ENCODE data around the gene RCOR1.
A peak's percentile ranks its signal among the peaks of the same experiment; 100 is the strongest.
"Not testable (repeated sequence)": the region's sequence is repeated elsewhere in the genome, so short reads cannot be mapped to it uniquely, and the experiment has no call there.

The RCOR1 gene

DNA sequence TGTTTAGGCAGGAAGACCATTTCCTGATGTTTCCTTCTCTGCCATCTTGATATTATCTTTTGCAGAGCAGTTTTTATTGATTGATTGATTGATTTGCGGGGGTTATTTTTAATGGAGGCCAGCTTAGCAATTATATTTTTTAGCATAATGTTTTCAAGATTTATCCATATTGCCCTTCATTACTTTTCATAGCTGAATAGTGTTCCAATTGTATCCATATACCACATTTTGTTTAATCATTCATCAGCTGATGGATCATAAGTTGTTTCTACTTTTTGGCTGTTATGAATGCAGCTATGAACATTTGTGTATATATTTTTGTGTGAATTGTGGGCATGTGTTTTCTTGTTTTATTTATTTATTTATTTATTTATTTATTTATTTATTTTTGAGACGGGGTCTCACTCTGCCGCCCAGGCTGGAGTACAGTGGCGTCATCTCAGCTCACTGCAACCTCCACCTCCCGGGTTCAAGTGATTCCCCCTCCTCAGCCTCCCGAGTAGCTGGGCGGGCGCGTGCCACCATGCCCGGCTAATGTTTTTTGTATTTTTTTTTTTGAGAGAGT lies 20.9 kb upstream of the RCOR1 start:
- FAIRE-seq, result no peak

DNA sequence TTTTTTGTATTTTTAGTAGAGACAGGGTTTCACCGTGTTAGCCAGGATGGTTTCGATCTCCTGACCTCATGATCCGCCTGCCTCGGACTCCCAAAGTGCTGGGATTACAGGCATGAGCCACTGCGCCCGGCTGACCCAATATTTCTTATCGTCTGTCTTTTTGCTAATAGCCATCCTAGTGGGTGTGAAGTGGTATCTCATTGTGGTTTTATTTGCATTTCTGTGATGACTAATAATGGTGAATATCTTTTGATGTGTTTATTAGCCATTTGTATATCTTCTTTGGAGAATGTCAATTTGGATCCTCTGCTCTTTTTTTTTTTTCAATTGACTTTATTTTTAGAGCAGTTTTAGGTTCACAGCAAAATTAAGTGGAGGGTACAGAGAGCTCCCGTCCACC lies 19.3 kb upstream of the RCOR1 start:
- not testable (repeated sequence) for FAIRE-seq

DNA sequence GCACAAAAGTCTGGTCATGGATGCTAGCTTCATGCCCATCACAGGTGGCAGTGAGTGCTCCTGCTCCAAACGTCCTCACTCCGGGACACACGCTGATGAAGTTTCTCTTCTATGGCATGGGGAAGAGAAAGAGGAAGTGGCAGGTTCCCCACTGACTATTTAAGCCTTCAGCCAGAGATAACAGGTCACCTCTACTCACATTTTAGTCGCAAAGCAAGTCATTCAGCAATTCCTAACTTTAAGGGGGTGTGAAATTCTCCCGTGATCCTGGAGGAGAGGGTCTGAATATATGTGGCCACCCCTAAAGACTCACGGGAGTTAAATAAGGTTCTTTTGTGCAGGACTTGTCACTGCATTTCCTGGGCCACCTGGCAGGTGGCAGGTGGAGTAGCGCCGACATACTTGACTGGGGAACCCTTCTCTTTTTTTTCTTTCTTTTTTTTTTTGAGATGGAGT lies 18.8 kb upstream of the RCOR1 start:
- FAIRE-seq, result no peak

DNA sequence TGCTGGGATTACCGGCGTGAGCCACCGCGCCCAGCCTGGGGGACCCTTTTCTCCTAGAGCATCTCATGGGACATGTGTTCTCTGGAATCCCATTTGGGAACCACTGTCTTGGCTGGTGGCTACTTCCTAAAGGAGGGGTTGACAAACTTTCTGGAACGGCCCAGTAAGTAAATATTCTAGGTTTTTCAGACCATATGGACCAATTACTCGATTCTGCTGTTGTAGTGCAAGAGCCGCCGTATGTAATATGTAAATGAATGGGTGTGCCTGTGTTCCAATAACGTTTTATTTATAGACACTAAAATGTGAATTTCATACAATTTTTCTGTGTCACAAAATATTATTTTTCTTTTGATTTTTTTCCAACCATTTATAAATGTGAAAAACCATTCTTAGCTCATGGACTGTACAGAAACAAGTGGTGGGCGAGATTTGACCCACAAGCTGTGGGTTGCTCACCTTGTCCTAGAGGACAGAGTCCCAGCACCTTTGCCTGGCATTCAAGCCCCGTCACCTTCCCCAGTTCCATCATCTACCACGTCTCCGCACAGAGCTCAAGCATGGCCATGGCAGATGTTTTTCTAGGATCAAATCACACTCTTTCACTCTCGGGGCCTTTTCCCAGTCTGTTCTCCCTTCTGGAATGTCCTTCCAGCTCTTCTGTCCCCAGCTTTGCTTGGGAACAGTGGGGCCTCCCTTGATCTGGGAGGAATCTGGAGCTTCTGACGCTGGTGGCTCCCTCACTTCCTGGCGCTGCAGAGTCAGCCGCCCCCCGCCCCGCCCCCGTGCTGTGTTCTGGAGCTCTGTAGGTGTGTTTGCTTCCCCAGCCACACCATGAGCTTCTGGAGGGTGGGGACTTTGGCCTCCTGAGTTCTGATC lies 17.9 kb upstream of the RCOR1 start:
- no peak for FAIRE-seq

DNA sequence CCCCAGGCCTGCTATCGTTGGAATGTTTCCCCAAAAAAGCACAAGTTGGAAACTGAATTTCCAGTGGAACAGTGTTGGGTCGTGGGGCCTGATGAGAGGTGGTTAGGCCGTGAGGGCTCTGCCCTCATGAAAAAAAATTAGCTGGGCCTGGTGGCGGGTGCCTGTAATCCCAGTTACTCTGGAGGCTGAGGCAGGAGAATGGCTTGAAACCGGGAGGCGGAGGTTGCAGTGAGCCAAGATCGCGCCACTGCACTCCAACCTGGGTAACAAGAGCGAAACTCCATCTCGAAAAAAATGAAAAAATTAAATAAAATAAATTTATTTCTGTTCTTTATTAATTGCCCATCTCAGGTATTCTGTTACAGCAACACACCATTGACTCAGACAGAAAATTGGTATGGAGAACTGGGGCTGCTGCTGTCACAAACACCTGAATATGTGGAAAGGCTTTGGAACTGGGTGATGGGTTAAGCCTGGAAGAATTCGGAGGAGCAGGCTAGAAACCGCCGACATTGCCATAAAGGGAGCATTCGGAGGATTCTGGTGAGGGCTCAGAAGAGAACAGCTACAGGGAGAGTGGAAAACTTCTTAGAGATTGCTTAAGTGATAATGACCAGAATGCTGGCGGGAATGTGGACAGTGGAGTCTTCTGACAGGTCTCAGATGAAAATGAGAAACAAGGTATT lies 17.1 kb upstream of the RCOR1 start:
- no peak for FAIRE-seq

DNA sequence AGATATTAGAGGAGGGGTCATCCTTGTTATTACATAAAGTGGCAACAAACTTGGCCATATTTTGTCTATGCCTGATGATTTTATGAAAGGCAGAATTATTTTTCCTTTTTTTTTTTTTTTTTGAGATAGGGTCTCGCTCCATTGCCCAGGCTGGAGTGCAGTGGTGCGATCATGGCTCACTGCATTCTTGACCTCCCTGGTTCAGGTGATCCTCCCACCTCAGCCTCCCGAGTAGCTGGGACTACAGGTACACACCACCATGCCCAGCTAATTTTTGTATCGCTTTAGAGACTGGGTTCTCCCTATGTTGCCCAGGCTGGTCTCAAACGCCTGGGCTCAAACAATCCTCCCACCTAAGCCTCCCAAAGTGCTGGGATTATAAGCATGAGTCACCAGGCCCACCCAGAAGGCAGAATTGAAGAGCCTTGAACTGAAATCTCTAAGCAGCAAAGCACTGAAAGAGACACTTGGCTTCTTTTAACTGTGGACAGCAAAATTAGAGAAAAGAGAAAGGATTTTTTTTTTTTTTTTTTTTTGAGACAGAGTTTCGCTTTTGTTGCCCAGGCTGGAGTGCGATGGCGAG lies 16.5 kb upstream of the RCOR1 start:
- FAIRE-seq, result not testable (repeated sequence)

DNA sequence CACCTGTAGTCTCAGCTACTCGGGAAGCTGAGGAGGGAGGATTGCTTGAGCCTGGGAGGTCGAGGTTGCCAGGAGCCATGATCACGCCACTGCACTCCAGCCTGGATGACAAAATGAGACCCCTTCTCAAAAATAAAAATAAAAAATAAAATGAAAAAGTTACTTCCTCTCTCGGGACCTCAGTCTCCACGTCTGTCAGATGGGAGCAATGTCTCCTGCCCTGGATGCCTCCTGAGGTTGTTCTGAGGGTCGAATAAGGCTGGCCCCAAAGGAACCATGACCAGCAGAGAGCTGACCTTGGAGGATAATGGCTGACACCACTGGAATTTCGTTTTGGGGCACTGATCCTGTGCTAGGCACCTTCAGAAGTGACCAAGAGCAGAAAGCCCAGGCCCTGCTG lies 13.6 kb upstream of the RCOR1 start:
- no peak for FAIRE-seq

DNA sequence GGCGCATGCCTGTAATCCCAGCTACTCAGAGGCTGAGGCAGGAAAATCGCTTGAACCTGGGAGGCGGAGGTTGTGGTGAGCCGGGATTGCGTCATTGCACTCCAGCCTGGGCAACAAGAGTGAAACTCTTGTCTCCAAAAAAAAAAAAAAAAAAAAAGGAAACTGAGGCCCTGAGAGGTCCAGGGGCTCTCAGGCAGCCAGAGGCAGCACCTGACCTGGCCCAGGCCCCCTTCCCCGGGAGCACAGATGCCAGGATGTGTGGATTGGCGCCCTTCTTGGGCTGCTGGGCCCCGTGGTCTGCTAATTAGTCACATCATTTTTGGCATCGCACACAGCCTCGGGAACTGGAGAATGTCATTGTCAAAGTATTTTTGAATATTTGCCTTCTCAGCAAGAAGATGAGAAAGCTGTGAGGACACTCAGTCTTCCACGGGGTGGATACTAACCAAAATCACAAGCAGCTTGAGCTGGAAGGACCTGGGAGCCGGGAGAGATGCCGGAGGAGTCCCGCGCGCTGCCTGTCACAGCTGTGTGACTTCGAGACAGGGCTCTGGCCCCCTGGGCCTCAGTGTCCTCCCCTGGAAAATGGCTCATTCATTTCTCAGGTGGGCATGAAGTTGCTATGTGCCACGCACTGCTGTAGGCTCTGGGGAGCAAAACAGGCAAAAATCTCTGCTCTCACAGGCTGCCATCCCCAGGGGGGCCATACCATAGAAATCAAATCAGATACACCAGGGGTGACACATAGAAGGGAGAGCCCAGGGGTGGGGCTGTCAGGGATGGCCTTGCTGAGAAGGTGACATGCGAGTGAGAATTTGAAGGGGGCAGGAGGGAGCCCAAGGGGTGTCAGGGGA lies 12.5 kb upstream of the RCOR1 start:
- FAIRE-seq, result no peak

DNA sequence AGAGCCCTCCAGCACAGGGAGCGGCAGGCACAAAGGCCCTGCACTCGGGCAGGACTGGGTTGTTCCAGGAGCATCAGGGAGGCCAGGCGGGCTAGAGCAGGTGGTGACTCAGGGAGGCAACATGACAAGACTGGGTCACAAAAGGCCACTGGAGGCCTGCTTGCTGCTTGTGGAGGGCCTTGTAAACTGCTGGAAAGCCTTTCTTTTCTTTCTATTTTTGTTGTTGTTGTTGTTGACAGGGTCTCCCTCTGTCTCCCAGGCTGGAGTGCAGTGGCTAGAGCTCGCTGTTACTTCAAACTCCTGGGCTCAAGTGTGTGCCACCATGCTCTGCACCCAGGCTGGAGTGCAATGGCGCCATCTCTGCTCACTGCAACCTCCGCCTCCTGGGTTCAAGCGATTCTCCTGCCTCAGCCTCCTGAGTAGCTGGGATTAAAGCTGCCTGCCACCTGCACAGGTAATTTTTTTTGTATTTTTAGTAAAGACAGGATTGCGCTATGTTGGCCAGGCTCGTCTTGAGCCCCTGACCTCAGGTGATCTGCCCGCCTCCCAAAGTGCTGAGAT lies 11.8 kb upstream of the RCOR1 start:
- no peak for FAIRE-seq

DNA sequence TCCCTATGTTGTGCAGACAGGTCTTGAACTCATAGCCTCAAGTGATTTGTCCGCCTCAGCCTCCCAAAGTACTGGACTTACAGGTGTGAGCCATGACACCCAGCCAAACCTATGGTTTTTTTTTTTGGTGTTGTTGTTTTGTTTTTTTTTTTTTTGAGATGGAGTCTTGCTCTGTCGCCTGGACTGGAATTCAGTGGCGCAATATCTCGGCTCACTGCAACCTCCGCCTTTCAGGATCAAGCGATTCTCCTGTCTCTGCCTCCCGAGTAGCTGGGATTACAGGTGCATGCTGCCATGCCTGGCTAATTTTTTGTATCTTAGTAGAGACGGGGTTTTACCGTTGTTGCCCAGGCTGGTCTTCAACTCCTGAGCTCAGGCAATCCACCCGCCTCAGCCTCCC lies 11.3 kb upstream of the RCOR1 start:
- FAIRE-seq, result no peak

DNA sequence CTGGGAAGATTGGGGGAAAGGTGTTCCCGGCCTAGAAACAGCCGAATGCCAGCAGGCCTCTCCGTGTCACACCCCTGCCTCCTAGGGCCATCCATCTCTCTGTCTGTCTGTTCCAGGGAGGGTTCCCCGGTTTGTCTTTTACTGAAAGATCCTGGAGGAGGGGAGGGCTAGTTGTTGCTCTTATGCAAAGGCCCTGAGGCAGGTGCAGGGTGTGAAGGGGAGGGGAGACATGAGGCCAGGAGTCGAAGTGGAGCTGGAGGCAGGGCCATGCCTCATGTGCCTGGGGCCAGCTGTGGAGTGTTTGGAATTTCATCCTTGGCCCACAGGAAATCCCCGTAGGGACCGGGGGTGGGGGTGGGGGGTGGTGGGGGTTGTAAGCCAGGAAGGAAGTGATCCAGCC lies 8.7 kb upstream of the RCOR1 start:
- no peak for FAIRE-seq

DNA sequence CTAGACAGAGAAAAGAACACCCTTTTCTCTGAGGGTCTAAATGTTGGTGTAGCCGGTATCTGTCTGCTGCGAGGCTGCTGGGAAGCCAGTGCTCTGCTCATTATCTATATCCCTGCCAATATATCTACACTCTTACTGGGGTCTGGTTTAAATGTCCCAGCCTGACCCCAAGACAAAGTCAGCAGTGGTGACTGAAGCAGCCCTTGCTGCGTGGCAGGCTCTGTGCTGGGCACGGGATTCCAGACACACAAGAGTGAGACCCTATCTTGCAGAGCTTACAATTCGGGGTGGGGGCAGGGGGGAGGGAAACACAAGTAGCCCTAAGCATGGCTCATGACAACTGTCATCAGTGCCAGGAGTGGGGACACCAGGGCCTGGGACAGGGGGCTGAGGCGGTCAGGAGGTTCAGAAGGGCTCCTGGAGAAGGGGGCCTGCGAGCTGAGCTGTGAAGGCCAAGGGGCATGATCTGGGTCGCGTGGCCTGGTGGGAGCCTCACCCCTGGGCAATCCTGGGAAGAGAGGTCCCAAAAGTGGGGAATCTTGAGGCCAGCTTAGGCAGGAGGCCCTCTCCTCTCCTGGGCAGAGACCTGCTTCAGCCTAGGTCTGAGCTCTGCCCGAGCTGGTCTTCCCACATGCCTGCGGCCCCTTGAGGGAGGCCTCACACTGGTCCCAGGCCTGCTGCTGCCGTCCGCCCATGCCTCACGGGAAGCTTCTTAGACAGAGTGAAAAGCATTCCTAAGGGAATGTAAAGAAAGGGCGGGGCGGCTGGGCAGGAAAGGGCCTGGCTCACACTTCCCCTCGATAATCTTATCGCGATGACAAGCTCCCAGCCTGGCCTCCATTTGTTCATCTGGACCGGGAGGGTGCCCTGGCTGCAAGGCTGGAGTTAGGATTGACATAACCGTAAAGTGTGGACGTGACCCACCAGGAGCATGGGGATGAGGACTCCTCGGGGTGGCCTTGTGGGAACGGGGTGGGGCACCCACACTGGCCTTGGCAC lies 7.3 kb upstream of the RCOR1 start:
- no peak for FAIRE-seq

DNA sequence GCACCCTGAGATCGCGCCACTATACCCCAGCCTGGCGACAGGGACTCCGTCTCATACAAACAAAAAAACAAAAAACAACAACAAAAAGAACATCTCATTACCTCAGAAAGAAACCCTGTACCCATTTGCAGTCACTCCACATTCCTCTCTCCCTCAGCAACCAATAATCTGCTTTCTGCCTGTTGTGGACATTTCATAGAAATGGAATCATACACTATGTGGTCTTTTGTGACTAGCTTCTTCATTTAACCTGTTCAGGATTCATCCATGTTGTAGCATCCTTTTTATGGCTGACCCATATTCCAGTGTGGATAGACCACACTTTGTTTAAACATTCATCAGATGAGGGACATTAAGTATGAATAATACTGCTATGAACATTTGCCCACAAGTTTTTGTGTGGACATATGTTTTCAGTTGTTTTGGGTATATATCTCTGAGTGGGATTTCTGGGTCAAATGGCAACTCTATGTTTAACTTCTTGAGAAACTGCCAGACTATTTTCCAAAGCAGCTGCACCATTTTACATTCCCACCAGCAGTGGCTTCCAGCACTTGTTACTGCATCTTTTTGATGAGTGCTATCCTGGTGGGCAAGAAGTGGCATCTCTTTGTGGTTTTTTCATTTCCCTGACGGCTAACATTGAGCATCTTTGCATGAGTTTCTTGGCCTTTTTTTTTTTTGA lies 5.9 kb upstream of the RCOR1 start:
- no peak for FAIRE-seq

DNA sequence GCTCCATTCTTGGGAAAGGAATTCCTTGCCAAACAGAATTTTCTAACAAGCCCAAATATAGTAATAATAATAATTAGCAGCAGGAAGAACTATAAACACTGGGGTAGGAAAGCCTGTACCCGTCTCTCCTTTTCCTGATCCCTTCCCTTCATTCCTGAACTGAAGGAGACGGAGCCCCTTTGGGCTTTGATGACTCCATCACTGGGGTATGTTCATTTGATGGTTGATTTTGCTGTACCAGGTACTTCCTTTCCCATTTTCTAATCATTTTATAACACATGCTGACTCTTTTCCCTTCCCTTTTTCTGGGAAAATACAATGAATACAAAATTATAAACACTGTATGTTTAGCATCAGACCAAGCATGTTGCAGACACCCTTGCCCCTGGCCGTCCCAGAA lies 3.6 kb upstream of the RCOR1 start:
- FAIRE-seq, result peak; percentile 76

DNA sequence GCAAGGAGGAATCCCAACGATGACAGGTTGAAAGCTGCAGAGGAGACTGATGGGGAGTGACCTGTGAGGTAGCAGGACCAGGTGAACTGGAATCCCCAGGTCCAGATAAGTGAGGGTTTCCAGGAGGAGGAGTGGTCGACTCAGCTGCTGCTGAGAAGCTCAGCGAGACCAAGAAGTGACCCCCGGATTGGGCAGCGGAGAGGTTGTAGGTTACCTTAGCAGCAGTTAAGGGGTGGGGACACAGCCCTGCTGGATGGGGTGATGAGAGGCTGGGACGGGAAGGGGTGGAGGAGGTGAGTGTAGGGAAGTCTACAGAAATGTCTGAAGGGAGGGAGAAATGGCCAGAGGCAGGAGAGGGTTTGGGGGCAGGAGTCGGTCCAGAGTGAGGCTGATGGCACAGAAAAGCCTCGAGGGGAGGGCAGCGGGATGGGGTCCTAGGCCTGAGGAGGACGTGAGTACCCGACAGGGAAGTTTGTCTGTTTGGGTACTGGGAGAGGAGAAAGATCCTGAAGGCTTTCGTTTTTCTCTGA lies 2.6 kb upstream of the RCOR1 start:
- FAIRE-seq, result no peak

DNA sequence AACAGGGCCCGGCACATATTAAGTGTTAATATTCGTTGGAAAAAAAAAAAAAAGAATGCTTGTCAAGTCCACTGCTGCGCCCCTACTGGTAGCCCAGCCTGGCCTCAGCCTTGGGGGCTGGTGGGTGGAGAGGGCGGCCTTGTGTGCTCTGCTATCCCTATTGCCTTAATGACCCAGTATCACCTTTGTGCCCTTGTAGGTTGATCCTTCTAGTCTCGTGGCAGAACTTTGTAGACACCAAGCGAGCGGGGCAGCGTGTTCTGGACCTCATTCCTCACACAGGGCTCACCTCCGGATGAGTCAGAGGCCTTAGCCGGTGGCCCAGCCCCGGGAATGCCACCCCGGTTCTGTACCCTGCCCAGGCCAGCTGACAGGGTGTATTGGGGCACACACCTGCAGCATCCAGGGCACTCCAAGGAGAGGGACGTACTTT lies 1.8 kb upstream of the RCOR1 start:
- FAIRE-seq, result peak; percentile 87

DNA sequence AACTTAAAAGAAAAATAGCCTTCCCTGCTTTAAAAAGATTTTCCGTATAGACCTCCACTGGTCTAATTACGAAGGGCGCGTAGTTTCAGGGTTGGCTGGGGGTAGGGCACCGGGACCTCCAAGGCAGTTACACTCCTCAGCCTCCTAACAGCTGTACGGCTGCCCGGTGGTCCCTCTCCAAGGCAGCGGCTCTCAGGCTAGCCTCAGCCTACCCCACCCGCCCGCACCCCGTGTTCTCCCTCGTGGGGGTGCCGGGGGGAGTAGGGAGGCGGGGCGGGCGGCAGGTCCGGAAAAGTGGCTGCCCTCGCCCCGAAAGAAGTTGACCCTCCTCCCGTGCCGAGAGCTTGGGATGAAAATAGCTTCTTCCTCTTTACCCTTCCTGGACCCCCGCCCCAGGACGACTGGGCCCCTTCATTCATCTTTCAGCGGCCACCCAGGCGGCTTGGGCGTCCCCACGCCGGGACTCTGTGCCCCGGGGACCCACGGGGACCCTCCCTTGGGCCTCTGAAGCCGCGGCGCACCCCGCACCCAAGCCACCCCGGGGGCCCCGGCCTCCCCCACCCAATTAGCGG lies 991 bp upstream of the RCOR1 start:
- FAIRE-seq, result no peak

DNA sequence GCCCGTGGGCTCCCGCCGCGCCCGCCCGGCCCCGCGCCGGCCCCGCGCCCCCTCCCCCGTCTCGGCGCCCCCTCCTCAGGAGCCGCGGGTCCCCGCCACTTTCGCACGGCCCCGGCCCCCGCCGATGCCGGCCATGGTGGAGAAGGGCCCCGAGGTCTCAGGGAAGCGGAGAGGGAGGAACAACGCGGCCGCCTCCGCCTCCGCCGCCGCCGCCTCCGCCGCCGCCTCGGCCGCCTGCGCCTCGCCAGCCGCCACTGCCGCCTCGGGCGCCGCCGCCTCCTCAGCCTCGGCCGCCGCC lies 263 bp downstream of the RCOR1 start:
- FAIRE-seq, result no peak

DNA sequence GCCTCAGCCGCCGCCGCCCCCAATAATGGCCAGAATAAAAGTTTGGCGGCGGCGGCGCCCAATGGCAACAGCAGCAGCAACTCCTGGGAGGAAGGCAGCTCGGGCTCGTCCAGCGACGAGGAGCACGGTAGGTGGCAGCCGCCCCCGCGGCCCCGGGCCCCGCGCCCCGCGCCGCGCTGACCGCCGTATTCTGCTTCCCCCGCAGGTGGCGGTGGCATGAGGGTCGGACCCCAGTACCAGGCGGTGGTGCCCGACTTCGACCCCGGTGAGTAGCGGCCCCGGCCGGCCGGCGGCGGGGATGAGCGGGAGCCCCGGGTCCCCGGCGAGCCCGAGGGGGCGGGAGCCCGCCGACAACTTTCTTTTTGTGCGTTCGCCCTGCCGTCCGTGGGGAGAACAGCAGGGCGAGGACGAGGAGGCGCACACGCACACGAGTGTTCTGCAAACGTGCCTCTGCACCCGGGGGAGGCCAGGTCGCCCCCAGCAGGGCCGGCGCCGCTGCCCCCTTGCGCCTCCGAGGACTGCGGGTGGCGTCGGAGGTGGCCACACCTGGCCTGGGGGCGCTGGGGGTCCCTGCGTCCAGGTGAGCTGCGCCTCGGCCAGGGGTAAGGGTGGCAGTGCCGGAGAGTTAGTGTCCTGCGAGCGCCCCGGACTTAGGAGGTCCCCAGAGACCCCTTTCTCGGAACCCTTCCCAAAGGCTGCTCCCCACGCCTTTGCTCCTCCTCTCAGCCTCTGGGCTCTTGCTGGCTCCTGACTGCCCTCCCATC lies 794 bp downstream of the RCOR1 start:
- no peak for FAIRE-seq

All from G401.6 (cell line).